Activated CD4-positive, CD25-positive, alpha-beta regulatory T cell treated with anti-CD3 and anti-CD28 coated beads, Interleukin-2, amount 50 U/mL, for 16 hours (primary cell): Measurements from ENCODE around the gene TAF4B.
"Not testable (repeated sequence)": the region's sequence is repeated elsewhere in the genome, so short reads cannot be mapped to it uniquely, and the experiment has no call there.

ENCODE experiments used
- DNase-seq: peaks from one replicate; pipeline ENCODE4 v3.0.0-alpha.2; 2020; ENCODE audit warnings: low read depth, low spot score

TAF4B gene

DNA sequence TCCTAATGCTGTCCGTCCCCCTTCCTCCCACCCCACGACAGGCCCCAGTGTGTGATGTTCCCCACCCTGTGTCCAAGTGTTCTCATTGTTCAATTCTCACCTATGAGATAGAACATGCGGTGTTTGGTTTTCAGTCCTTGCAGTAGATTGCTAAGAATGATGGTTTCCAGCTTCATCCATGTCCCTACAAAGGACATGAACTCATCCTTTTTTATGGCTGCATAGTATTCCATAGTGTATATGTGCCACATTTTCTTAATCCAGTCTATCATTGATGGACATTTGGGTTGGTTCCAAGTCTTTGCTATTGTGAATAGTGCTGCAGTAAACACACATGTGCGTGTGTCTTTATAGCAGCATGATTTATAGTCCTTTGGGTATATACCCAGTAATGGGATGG is 12.5 kb downstream of the TAF4B start:
- not testable (repeated sequence) for DNase-seq

DNA sequence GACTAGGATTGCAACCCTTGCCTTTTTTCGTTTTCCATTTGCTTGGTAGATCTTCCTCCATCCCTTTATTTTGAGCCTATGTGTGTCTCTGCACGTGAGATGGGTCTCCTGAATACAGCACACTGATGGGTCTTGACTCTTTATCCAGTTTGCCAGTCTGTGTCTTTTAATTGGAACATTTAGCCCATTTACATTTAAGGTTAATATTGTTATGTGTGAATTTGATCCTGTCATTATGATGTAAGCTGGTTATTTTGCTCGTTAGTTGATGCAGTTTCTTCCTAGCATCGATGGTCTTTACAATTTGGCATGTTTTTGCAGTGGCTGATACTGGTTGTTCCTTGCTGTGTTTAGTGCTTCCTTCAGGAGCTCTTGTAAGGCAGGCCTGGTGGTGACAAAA is 16.1 kb downstream of the TAF4B start:
- DNase-seq, result not testable (repeated sequence)

DNA sequence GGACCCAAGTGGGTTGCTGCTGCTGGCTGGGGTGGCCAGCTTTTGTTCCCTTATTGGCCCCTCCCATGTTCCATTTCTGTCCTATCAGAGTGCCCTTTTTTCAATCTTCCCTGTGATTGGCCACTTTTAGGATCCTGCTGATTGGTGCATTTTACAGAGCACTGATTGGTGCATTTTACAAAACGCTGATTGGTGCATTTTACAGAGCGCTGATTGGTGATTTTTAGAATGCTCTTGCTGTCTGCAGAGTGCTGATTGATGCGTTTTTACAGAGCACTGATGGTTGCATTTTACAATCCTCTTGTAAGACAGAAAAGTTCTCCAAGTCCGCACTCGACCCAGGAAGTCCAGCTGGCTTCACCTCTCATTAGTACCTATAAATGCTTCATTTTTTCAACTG is 19.2 kb downstream of the TAF4B start:
- DNase-seq, result not testable (repeated sequence)

DNA sequence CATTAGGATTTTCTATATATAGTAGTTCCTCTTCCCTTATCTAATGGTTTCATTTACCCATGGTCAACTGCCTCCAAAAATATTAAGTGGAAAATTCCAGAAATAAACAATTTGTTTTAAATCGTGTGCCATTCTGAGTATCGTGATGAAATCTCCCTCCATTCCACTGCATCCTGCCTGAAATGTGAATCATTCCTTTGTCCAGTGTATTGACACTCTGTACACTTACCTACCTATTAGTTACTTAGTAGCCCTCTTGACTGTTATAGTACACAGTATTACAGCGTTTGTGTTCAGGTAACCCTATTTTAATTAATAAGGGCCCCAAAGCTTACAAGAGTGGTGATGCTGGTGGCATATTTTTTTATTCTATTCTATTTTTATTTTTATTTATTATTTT is 26.2 kb downstream of the TAF4B start:
- no peak for DNase-seq

DNA sequence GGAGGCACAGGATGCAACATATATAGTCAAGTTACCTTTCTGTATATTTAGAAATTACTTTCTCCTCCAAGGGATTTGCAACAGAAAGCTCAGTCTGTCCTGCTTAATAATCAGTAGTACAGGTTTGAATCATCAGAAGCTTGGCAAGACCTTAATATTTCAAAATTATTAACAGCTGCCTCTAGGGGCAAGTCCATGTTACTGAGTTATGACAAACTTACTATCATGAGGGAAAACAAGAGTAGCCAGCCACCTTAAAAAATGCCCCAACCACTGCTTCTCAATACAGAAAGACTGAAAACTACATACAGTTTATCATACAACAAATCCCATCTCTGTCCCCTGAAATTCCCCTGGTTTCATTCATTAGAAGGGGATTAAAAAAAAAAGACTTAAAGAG is 28.6 kb downstream of the TAF4B start:
- not testable (repeated sequence) for DNase-seq

DNA sequence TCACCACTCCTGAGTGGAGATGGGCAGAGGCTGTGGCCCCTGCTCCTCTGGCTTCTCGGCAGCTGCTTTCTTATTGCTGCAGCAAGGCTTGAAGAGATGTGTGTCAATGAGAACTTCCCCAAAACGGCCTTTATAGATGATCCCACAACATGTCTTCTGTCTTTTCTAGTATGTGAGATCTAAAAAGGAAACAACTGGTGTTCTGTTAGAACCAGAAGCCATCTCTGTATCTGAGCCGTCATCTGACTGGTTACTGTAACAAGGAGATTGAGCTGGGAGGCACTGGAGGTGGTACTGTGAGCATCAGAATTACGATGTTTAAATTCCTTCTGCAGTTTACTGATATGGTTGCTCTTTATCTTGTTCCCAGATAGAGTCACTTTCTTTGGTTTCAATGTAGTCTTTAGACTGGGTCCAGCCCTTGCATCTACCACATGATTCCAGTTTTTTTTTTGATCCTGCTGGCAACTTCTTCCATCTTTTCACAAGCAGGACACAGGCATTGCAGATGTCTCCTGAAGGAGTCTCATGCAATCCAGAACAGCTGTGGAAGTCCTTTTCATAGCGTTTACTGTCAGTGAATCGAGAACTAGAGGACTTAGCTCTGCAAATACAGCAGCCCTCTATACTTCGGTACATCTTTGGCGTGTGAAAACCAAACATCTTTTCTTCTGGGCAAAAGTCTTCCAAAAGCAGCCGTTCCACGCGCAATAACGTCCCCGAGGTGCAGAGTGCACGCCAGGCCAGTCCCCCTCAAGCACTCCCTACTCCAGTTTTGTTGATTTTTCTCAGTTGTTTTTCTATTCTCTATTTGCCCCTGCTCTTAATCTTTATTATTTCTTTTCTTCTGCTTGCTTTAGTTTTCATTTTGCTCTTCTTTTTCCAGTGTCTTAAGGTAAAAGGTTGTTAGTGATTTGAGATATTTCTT is 29.7 kb downstream of the TAF4B start:
- DNase-seq, result no peak

DNA sequence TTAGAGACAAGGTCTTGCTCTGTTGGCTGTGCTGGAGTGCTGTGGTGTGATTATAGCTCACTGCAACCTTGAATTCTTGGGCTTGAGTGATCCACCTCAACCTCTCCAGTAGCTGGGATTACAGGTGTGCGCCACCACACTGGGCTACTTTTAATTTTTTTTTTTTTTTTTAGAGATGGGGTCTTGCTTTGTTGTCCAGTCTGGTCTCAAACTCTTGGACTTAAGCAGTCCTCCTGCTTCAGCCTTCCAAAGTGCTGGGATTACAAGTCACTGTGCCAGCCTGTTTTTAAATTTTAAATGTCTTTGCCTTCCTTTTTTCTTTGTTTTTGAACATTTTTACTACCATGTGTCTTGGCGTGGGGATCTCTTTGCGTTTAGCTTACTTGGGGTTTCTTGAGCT is 32.5 kb downstream of the TAF4B start:
- DNase-seq, result no peak

DNA sequence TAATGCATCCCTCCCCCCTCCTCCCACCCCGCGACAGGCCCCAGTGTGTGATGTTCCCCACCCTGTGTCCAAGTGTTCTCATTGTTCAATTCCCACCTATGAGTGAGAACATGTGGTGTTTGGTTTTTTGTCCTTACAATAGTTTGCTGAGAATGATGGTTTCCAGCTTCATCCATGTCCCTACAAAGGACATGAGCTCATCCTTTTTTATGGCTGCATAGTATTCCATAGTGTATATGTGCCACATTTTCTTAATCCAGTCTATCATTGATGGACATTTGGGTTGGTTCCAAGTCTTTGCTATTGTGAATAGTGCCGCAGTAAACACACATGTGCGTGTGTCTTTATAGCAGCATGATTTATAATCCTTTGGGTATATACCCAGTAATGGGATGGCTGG is 33.2 kb downstream of the TAF4B start:
- DNase-seq, result not testable (repeated sequence)

DNA sequence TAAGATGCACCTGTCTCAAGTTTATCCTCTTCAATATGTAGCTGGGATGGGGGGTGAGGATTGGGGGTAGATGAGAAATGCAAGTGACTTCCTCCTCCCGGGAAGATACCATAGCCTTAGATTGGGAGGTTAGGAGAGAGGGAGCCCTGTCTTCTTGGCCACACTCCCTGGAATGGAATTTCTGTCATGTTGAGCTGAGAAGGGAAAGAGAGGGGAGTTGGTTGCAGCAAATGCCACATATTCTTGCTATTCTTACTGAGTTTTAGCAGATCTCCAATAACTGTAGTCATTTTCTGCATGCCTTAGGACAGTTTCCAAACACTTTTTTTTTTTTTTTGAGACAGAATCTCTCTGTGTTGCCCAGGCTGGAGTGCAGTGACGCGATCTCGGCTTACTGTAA is 35.9 kb downstream of the TAF4B start:
- no peak for DNase-seq

DNA sequence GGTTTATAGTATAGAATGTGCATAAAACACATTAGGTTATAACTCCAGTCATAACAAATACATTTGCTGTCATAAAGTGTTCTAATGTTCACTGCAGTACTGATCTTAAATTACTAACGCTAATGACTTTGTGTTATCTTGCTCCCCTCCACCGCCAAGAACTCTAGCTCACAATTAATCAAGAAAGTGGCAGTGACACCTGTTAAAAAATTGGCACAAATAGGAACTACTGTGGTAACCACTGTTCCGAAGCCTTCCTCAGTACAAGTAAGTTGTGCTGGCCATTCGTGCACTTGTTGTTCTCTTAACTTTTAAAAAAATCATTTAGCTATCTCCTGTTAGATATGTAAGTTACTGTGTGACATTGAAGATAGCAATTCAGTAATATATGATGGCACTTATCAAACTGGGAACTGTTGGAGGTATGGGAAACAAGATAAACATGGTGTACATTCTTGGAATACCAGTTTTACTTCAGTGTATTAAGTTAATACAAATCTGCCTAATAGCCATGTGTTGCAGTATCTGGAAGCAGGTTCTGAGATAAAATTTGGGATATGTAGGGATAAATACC is 41.2 kb downstream of the TAF4B start:
- DNase-seq, result no peak

DNA sequence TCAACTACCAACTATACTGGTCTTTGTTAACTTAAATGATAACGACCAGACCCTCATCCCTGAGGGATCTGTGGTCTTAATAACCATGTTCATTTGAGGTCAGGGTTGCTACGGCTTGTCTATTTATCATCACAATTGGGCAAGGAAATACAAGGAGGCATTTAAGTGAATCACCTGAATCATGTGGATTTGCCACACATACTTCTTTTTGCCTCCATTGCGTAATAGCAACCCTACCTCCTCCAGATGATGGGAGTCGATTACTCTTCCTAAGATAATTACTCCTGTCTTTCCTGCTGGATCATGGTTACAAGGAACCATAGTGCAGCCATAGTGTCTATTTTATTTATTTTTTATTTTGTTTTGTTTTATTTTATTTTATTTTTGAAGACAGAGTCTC is 42.2 kb downstream of the TAF4B start:
- no peak for DNase-seq

DNA sequence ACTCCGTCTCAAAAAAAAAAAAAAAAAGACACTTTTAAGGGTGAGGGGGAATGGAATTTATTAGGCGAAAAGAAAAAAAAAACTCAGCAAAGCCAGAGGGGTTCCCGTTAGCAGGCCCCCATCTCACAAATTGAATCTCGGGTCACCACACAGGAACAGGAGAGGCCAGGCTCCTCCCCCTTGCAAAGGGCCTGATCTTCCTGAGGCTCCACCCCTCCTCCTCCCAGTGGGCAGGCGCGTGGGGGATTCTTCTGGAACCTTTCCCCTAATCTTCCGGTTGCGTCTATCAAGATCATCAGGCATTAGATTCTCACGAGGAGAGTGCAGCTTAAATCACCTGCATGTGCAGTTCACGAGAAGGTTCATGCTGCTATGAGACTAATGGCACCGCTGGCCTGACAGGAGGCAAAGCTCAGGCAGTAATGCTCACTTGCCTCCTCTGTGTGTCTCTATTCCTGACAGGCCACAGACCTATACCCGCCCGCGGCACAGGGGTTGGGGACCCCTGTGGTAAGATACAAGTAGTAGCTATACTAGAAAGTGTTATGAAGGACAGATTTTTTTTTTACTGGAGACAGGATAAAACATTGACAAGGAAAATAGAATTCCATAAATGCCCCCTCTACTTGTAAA is 45.8 kb downstream of the TAF4B start:
- no peak for DNase-seq

DNA sequence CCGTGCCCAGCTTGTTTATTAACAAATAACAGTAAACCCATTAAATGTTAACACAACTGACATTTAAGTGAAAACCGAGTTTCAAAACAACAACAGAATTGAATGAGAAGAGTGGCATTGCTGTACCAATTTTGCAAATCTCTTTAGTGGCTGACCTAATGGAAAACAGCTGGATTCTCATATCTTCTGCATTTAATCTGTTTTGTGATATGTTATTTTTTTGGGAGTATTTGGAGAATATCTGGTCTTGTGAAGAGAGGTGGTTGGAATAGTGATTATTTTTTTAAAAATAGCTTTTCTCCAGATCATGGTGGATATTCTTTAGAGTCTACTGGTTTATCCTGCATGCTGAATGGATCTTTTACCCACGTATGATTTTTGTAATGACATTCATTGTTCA is 51.1 kb downstream of the TAF4B start:
- DNase-seq, result no peak

DNA sequence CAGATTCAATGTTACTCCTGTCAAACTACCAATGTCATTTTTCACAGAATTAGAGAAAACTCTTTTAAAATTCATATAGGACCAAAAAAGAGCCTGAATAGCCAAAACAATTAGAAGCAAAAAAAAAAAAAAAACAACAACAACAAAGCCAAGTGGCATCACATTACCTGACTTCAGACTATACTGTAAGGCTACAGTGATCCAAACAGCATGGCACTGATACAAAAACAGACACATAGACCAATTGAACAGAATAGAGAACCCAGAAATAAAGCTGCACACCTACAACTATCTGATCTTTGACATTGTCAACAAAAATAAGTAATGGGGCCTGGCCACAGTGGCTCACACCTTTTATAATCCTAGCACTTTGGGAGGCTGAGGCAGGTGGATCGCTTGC is 53.2 kb downstream of the TAF4B start:
- no peak for DNase-seq

DNA sequence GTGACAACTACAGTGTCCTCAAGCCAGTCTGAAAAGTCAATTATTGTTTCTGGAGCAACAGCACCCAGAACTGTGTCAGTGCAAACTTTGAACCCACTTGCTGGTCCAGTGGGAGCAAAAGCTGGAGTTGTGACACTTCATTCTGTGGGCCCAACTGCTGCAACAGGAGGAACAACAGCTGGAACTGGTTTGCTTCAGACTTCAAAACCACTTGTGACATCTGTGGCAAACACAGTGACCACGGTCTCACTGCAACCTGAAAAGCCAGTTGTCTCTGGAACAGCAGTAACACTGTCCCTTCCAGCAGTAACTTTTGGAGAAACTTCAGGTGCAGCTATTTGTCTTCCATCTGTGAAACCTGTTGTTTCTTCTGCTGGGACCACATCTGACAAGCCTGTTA is 59.8 kb downstream of the TAF4B start:
- no peak for DNase-seq

DNA sequence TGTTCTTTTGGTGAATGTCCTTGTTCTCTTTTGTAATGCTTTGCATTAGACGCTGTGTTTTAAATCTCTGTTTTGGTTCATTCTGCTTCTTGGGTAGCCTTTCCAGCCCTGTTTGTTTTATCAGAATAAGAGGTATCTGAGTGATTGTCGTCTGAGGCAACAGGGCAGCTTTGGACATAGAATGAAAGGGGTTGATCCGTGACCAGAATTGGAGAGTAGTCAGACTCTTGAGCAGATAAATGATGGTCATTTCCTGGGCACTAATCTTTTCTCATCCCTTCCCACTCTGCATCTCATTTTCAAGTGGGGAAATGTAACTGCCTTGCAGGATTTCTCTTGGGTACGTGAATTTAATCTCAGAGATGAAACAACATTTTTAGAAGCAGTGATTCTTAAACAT is 61.4 kb downstream of the TAF4B start:
- DNase-seq, result no peak

DNA sequence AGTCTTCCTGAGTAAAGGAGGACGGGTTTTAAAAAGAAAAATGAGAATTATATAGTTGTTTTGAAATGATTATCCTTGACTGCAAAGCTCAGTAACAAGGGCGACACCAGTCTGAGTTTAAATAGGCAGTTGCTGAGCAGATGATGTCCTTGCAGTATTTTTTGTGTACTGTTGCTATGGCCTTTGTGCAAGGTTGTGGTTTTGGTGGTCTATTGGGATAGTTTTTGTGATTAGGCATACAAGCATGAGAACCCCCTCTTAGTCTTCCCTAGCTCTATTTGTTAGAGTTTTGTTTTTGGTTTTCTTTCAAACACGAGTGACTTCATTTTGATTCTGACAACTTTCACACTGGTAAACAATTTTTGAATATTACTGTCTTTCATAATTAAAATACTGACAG is 64.1 kb downstream of the TAF4B start:
- no peak for DNase-seq

DNA sequence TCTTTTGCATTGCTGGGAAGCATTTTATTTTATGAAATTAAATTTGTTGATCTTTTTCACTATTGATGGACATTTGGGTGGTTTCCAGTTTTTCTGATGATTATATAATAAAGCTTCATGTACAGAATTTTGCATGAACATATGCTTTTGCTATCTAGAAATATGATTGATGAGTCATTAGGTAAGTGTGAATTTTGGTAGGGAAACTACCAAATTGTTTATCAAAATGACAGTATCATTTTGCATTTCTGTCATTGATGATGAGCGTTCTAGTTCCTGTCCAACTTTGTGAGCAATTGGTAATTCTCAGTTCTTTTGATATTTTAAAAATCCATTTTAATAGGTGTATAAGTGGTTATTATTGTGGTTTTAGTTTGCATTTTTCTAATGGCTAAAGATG is 67.7 kb downstream of the TAF4B start:
- no peak for DNase-seq

DNA sequence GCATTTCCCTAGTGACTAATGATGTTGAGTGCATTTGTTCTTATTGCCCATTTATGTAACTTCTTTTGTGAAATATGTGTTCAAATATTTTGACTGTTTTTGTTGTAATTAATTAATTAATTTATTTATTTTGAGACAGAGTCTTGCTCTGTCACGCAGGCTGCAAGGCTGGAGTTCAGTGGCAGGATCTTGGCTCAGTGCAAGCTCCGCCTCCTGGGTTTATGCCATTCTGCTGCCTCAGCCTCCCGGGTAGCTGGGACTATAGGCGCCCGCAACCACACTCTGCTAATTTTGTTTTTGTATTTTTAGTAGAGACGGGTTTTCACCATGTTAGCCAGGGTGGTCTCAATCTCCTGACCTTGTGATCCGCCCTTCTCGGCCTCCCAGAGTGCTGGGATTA is 71.9 kb downstream of the TAF4B start:
- DNase-seq, result no peak

DNA sequence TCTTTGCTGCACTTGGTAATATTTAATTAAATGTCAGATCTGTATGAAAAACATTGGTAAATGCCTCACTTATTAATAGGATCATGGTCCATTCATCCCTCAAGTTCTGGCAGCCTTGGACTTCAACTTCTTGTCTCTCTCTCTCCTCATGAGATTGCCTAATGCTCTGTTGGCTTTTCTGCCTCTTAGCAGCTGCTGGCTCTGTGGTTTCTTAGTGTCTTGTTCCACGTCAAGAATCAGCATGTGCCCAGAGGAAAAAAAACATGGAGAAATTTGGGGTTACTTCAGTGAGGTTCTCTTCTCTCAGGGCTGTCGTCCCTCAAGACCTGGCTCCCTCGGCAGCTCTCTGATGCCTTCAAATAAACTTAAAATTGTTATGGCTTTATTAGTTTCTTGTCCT is 75.4 kb downstream of the TAF4B start:
- no peak for DNase-seq

DNA sequence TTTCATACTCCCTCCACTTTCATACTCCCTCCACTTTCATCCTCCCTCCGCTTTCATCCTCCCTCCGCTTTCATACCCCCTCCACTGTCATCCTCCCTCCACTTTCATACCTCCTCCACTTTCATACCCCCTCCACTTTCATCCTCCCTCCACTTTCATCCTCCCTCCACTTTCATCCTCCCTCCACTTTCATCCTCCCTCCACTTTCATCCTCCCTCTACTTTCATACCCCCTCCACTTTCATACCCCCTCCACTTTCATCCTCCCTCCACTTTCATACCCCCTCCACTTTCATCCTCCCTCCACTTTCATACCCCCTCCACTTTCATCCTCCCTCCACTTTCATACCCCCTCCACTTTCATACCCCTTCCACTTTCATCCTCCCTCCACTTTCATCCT is 77.0 kb downstream of the TAF4B start:
- not testable (repeated sequence) for DNase-seq

DNA sequence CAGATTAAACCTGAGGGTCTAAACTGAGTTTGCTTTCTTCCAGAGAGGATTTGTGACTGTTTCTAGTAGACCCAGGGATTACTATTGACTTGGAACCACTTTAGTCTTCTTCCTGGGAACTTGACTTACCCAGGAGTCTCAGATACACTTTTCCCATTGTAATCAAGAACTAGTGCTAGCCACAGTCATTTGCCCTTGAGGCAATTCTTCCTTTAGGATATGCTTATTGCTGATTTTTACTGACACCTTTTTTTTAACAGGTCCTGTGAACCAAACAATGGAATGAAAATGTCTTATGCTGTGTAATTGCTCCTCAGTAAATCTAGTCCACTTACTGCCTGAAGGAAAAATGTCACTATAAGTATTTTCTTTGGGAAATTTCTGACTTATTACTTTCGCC is 78.3 kb downstream of the TAF4B start:
- no peak for DNase-seq
